Activated T-helper 1 cell treated with anti-CD3 and anti-CD28 coated beads, Interleukin-12 subunit alpha, Interleukin-12 subunit beta, Interleukin-2, Interleukin-4 antibody, amounts not matched to agents 30 ng/mL and 10 ng/mL and 1 ng/mL, durations not matched to agents 14 hours and 24 hours and 36 hours (primary cell): ENCODE measurements around the gene CD24. TPM values are rescaled to one million over a fixed set of nuclear protein-coding genes. Genes with fewer than 3 reads are reported as not detected.

Experiments
- total RNA-seq: library from RNA; stranded (reverse); gene quantifications from 2 replicates; pipeline ENCODE4 v1.2.3, GENCODE V29; 2022

The CD24 gene
- total RNA-seq, 1 donor from 2014 or later = 0.65 TPM

Other genes with a start within 250 kb of the CD24 start
- gene MTRES1, start 53.5 kb upstream of the CD24 start, total RNA-seq = 16.5 and 17.1 TPM in 2 replicates
- gene BEND3, start 140.8 kb upstream of the CD24 start, total RNA-seq = 12.8 TPM in 2 replicates